Mesothelial cell of epicardium (in vitro differentiated cells): ENCODE results near the gene TRIP13. TPM values are rescaled to one million over a fixed set of nuclear protein-coding genes. Genes with fewer than 3 reads are reported as not detected.

ENCODE experiments used
- DNase-seq, 2 experiments: peaks; one replicate each; pipeline ENCODE4 v3.0.0; 2021; ENCODE audit warnings: low spot score in 2 of 2; ENCODE audit not compliant: unreplicated experiment in 2 of 2
- H3K27ac Mint-ChIP-seq: 2 replicates; pipeline ENCODE4 v1.8.0; 2021; ENCODE audit warnings: mixed read lengths
- H3K27me3 Mint-ChIP-seq: 2 replicates; pipeline ENCODE4 v1.8.0; 2021; ENCODE audit warnings: low read depth, mixed read lengths
- H3K36me3 Mint-ChIP-seq: 2 replicates; pipeline ENCODE4 v1.8.0; 2021; ENCODE audit warnings: mixed read lengths
- H3K4me1 Mint-ChIP-seq: 2 replicates; pipeline ENCODE4 v1.8.0; 2021; ENCODE audit warnings: mixed read lengths
- H3K4me3 Mint-ChIP-seq: 2 replicates; pipeline ENCODE4 v1.8.0; 2021; ENCODE audit warnings: mild to moderate bottlenecking, moderate library complexity, mixed read lengths
- H3K9me3 Mint-ChIP-seq: 2 replicates; pipeline ENCODE4 v1.8.0; 2021; ENCODE audit warnings: mixed read lengths
- CTCF ChIP-seq: fragments of 200-600 bp; sonication (generic); IDR thresholded peaks from one replicate; pipeline ENCODE4 v1.5.0; 2021; ENCODE audit warnings: antibody characterized with exemption; ENCODE audit not compliant: unreplicated experiment
- total RNA-seq: library from RNA; stranded (reverse); gene quantifications from 3 replicates; pipeline ENCODE4 v1.2.1, GENCODE V29; 2021

TRIP13 gene
- total RNA-seq, 1 donor from 2014 or later: 9.9 TPM

- Mint-ChIP-seq H3K4me1 (peaks cover 42% of the 10 kb centered on the region), H3K36me3 (no peaks in the 10 kb centered on the region), H3K4me3 (no peak overlapping the region), H3K9me3 (no peaks in the 10 kb centered on the region), H3K27ac (peak overlapping the region; percentile 94), H3K27me3 (peaks cover 13% of the 10 kb centered on the region)
- DNase-seq: no peak
- no peak for TF ChIP-seq CTCF
Measured at GRCh38 chr5:962801-963200, 70.1 kb downstream of the TRIP13 start.

- Mint-ChIP-seq H3K27me3 (peaks cover 17% of the 10 kb centered on the region), H3K9me3 (no peaks in the 10 kb centered on the region), H3K4me1 (peaks cover 41% of the 10 kb centered on the region), H3K27ac (peak overlapping the region; percentile 94), H3K36me3 (no peaks in the 10 kb centered on the region), H3K4me3 (peak overlapping the region; percentile 31)
- TF ChIP-seq CTCF: no peak
- no peak for DNase-seq
Measured at GRCh38 chr5:963310-963672, 70.6 kb downstream of the TRIP13 start.

- Mint-ChIP-seq H3K36me3 (no peaks in the 10 kb centered on the region), H3K27me3 (peaks cover 21% of the 10 kb centered on the region), H3K4me3 (peak overlapping the region; percentile 37), H3K4me1 (peaks cover 44% of the 10 kb centered on the region), H3K27ac (peak overlapping the region; percentile 94), H3K9me3 (no peaks in the 10 kb centered on the region)
- no peak for DNase-seq
- TF ChIP-seq CTCF: no peak
Measured at GRCh38 chr5:963673-964531, 71.2 kb downstream of the TRIP13 start.

GRCh38 chr5:964821-965220 is 72.1 kb downstream of the TRIP13 start:
- Mint-ChIP-seq H3K4me1 (peaks cover 48% of the 10 kb centered on the region), H3K36me3 (no peaks in the 10 kb centered on the region), H3K4me3 (no peak overlapping the region), H3K27me3 (peaks cover 30% of the 10 kb centered on the region), H3K27ac (peak overlapping the region; percentile 72), H3K9me3 (no peaks in the 10 kb centered on the region)
- no peak for TF ChIP-seq CTCF
- no peak for DNase-seq

GRCh38 chr5:965604-966344 is 73.1 kb downstream of the TRIP13 start:
- Mint-ChIP-seq H3K9me3 (no peaks in the 10 kb centered on the region), H3K36me3 (no peaks in the 10 kb centered on the region), H3K4me1 (peaks cover 42% of the 10 kb centered on the region), H3K4me3 (no peak overlapping the region), H3K27me3 (peaks cover 38% of the 10 kb centered on the region), H3K27ac (peak overlapping the region; percentile 9)
- DNase-seq: no peak
- TF ChIP-seq CTCF: no peak
